GM18867 (cell line): ENCODE measurements around the gene LIPN.

Experiments used
- ATAC-seq: cut with Tn5 transposase; IDR thresholded peaks from one replicate; pipeline ENCODE4 v1.9.1; 2021; ENCODE audit warnings: mild to moderate bottlenecking, moderate library complexity; ENCODE audit not compliant: unreplicated experiment

LIPN gene

DNA sequence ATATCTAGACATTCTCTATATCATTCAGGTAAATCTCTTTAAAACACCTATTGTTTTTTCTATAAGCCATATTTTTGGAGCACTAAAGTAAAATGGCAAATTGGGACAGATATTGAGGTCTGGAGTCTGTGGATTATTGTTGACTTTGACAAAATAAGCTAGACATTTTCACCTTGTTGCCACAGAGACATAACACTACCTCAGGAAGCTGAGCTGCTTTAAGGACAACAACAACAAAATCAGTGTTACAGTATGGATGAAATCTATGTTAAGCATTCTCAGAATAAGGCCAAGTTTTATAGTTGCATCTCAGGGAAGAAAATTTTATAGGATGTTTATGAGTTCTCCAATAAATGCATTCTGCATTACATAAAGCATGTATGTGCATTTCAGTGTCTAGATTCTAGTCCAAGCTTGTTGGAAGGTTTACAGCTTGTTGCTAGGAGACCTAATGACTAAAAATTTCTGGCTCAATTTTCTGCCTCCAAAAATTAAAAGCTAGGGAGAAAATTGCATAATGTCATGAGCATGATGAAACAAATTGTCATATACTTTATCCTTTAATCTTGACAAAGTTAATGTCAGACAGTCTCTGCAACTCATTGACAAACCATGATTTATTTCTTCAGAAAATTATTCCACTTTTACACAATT is 61.1 kb downstream of the LIPN start:
- no peak for ATAC-seq

DNA sequence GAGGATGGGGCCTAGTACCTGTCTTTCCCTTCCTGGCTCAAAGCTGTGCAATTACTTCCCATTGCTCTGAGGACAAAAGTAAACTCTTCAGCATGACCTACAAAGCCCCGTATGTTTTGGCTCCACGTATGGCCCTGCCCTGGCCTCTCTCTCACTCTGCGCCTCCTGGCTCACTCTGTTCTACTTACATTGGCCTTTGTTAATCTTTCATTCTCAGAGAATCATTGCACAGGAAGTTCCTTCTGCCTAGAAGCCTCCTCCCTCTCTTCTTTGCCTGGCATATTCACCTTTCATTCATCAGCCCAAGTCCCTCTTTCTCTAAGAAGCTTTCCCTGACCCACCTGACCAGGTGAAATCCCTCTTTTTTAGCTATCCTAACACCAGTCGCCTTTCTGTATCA is 66.6 kb downstream of the LIPN start:
- no peak for ATAC-seq

DNA sequence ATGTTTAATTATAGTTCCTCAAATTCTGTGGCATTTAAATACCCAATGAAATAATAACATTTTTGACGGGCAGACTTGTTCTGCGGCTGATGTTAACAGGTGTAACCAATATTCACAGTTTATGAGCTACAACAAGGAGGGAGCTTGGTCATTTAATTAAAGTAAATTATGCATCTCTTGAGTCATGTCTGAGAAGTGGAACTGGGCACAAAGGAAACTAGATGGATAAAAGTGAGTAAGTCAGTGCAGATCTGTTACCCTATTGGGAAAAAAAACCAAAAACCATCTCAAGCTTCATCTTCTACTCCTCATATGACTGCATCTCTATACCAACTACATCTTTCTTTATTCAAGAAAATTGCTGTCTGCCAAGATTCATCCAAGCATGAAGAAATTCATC is 67.9 kb downstream of the LIPN start:
- ATAC-seq, result no peak

DNA sequence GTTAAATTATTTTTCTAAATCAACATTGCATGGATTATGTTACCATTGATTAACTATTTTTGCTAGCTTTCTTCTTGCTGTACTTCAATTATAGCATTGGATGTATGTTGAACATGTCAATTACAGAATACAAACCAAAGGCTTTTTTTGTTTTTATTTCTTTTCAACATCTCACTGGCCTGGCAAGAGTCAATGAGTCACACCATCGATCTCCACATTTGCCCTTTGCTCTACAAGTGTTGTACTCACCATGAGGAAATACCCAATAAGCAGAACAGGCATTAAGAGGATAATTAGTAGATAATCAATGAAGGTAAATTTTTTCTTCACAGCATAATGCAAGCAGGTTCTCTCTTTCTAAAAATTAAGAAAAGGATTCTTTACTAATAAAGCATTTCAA is 68.5 kb downstream of the LIPN start:
- no peak for ATAC-seq
